Right lobe of liver (tissue), 6 donors: ENCODE results near the gene CALML6. TPM values are rescaled to one million over a fixed set of nuclear protein-coding genes. Genes with fewer than 3 reads are reported as not detected.

ENCODE experiments used
- ATAC-seq, 4 donors: fragments of 200-7000 bp; cut with Tn5 transposase; one replicate each; pipeline ENCODE4 v1.9.1; 2020; ENCODE audit warnings: mild to moderate bottlenecking in 4 of 4, moderate library complexity in 4 of 4
- DNase-seq, 3 donors: peaks; one replicate each; pipeline ENCODE4 v3.0.0-alpha.2; 2020
- H3K27ac ChIP-seq, 3 donors: fragments of 200-600 bp; one replicate each; pipeline ENCODE4 v1.8.0; 2022
- H3K27me3 ChIP-seq, 2 donors: fragments of 200-600 bp; one replicate each; pipeline ENCODE4 v1.8.0; 2022
- H3K36me3 ChIP-seq, 4 donors: fragments of 200-600 bp; sonication (generic) in 1 of 4; one replicate each; pipeline versions ENCODE4 v1.5.1 to v1.8.0; 2017 to 2022; ENCODE audit warnings: control low read depth in 1 of 4
- H3K4me1 ChIP-seq, 4 donors: fragments of 200-600 bp; sonication (generic) in 1 of 4; one replicate each; pipeline versions ENCODE4 v1.5.1 to v1.8.0; 2017 to 2022; ENCODE audit warnings: control low read depth in 1 of 4
- H3K4me3 ChIP-seq, 3 donors: fragments of 200-600 bp; one replicate each; pipeline ENCODE4 v1.8.0; 2022
- H3K9me3 ChIP-seq, 4 donors: fragments of 200-600 bp; sonication (generic) in 1 of 4; one replicate each; pipeline versions ENCODE4 v1.5.1 to v1.8.0; 2017 to 2022; ENCODE audit warnings: control low read depth in 1 of 4
- CTCF ChIP-seq, 4 donors: fragments of 200-600 bp in 3 of 4; fragments of 450-650 bp in 1 of 4; IDR thresholded peaks; one replicate each; pipeline versions ENCODE4 v1.5.1 to v1.8.0; 2016 to 2022; ENCODE audit warnings: antibody characterized with exemption in 4 of 4, mild to moderate bottlenecking in 2 of 4
- POLR2A ChIP-seq: fragments of 450-650 bp; IDR thresholded peaks from one replicate; pipeline ENCODE4 v1.6.1; 2017; ENCODE audit warnings: antibody characterized with exemption, mild to moderate bottlenecking
- WGBS: methylation state at CpG from one replicate; pipeline ENCODE4 v1.1.6; 2018; ENCODE audit warnings: low coverage, low lambda C conversion rate; ENCODE audit not compliant: insufficient coverage; ENCODE audit errors: missing lambda C conversion rate; 5-methylcytosine and 5-hydroxymethylcytosine counted together
- intact Hi-C, 2 donors: fragments of 100-400 bp; cut with DNase I; formaldehyde crosslinking; loops; one replicate each; pipeline versions ENCODE4 v1.11.2 to v1.14.1; 2022
- total RNA-seq, 6 experiments: library from RNA; depleted of rRNA in 2 of 6; stranded (reverse); fragments of >200 nt in 2 of 6; fragmentation: NEBNext Ultra II Directional in 3 of 6; extraction: Animal tissue kit (Norgen Biotek cat#: 25700) in 3 of 6; gene quantifications; one replicate each; pipeline versions ENCODE4 v1.1.0 to v1.2.4, GENCODE V29; 2016 to 2023
- donor health status: DM: no; HTN: yes; CAD: no.
- donor health status: DM: no; HTN: no; CAD: no.
- donor health status: DM: no; HTN: no; CAD: no.
- donor health status: DM: no; HTN: yes; CAD: no.
- donor health status: DM: no; HTN: yes; CAD: no.

Gene CALML6
- total RNA-seq, 6 experiments from 2014 or later, result 0.44 to 1.4 (median 0.58) TPM; not detected in 2

GRCh38 chr1:1921901-1922701 is 7.0 kb downstream of the CALML6 start:
- H3K9me3 ChIP-seq, result no peaks in the 10 kb centered on the region
- H3K36me3 ChIP-seq, result no peaks in the 10 kb centered on the region
- peaks cover 0 to 23% (median 10%) of the 10 kb centered on the region in 4 donors for H3K4me1 ChIP-seq
- ATAC-seq (no peak), DNase-seq (peak in 2 of 3 donors; percentile 49 to 53)
- no peak overlapping the region for H3K4me3 ChIP-seq
- WGBS, result 100% methylated on average over 1 of the region's 16 CpGs
- H3K27ac ChIP-seq, result no peak overlapping the region
- TF ChIP-seq POLR2A (no peak), CTCF (IDR thresholded peaks at IDR 0.05) (no peak)
- no peaks in the 10 kb centered on the region for H3K27me3 ChIP-seq
- intact Hi-C loops, result no loop called here

GRCh38 chr1:1922702-1922955 is 7.6 kb downstream of the CALML6 start:
- no peaks in the 10 kb centered on the region for H3K27me3 ChIP-seq
- no peak overlapping the region for H3K27ac ChIP-seq
- DNase-seq (no peak), ATAC-seq (no peak)
- peaks cover 0 to 23% (median 10%) of the 10 kb centered on the region in 4 donors for H3K4me1 ChIP-seq
- no CpG with 5 or more reads among the region's 6 CpGs for WGBS
- no peak overlapping the region for H3K4me3 ChIP-seq
- intact Hi-C loops, result no loop called here
- TF ChIP-seq POLR2A (no peak), CTCF (IDR thresholded peaks at IDR 0.05) (no peak)
- H3K36me3 ChIP-seq, result no peaks in the 10 kb centered on the region
- no peaks in the 10 kb centered on the region for H3K9me3 ChIP-seq

- ATAC-seq, result peak; percentile 20 to 37 (median 32)
- 73% methylated on average over 3 of the region's 29 CpGs for WGBS
- no peaks in the 10 kb centered on the region for H3K36me3 ChIP-seq
- no peak overlapping the region for H3K4me3 ChIP-seq
- intact Hi-C loops, result no loop called here
- H3K9me3 ChIP-seq, result no peaks in the 10 kb centered on the region
- peaks cover 0 to 21% (median 10%) of the 10 kb centered on the region in 4 donors for H3K4me1 ChIP-seq
- H3K27ac ChIP-seq, result no peak overlapping the region
- TF ChIP-seq POLR2A (no peak), CTCF (IDR thresholded peaks at IDR 0.05) (no peak)
- H3K27me3 ChIP-seq, result no peaks in the 10 kb centered on the region
- peak; percentile 69 to 85 (median 84) for DNase-seq
These were observed 8.1 kb downstream of the CALML6 start for GRCh38 chr1:1922956-1923833.

GRCh38 chr1:1924386-1924785 is 9.3 kb downstream of the CALML6 start:
- H3K4me3 ChIP-seq, result no peak overlapping the region
- TF ChIP-seq POLR2A, result no peak
- no peak for TF ChIP-seq CTCF (IDR thresholded peaks at IDR 0.05)
- H3K4me1 ChIP-seq, result peaks cover 0 to 14% (median 6%) of the 10 kb centered on the region in 4 donors
- no peak overlapping the region for H3K27ac ChIP-seq
- DNase-seq, result peak in 1 of 3 donors; percentile 47
- ATAC-seq, result no peak
- no peaks in the 10 kb centered on the region for H3K36me3 ChIP-seq
- intact Hi-C loops, result no loop called here
- 57% methylated on average over 11 of the region's 18 CpGs for WGBS
- no peaks in the 10 kb centered on the region for H3K27me3 ChIP-seq
- H3K9me3 ChIP-seq, result no peaks in the 10 kb centered on the region
